ENCODE results near the gene FAHD1. TPM values are rescaled to one million over a fixed set of nuclear protein-coding genes. Genes with fewer than 3 reads are reported as not detected.

FAHD1 gene
- total RNA-seq: 26.0 TPM

- peak; percentile 86 for DNase-seq
Observed at GRCh38 chr16:1826691-1827573, at the start of gene FAHD1, which contains the start of gene HAGH. TSS of gene FAHD1 (plus strand) at chr16:1827206. CDS start at chr16:1827239, 33 bp downstream. TSS of gene HAGH (minus strand) at chr16:1826825. CDS start at chr16:1826787, 38 bp downstream.

- DNase-seq: no peak
Observed at GRCh38 chr16:1777375-1778199, 49.4 kb upstream of the FAHD1 start.

- no peak for DNase-seq
Observed at GRCh38 chr16:1778200-1779179, 48.5 kb upstream of the FAHD1 start.

GRCh38 chr16:1779234-1779701, 47.7 kb upstream of the FAHD1 start:
- no peak for DNase-seq

GRCh38 chr16:1779741-1780676, 47.0 kb upstream of the FAHD1 start:
- no peak for DNase-seq

GRCh38 chr16:1780677-1781072, 46.3 kb upstream of the FAHD1 start:
- DNase-seq: no peak

- DNase-seq: no peak
Observed at GRCh38 chr16:1781254-1781653, 45.8 kb upstream of the FAHD1 start.

GRCh38 chr16:1781758-1782407, 45.1 kb upstream of the FAHD1 start:
- no peak for DNase-seq

GRCh38 chr16:1782408-1783264, 44.4 kb upstream of the FAHD1 start, which contains the start of the genes NUBP2 and SPSB3:
TSS of gene NUBP2 (plus strand) at chr16:1782960. CDS start at chr16:1783021, 61 bp downstream.
TSS of gene SPSB3 (minus strand) at chr16:1782571. CDS start at chr16:1781483, 1,088 bp downstream.
- peak; percentile 100 for DNase-seq

GRCh38 chr16:1784977-1785845, 41.8 kb upstream of the FAHD1 start:
- no peak for DNase-seq

GRCh38 chr16:1785846-1786170, 41.2 kb upstream of the FAHD1 start:
- DNase-seq: no peak

GRCh38 chr16:1786242-1787055, 40.6 kb upstream of the FAHD1 start:
- no peak for DNase-seq

- no peak for DNase-seq
Observed at GRCh38 chr16:1787056-1787321, 40.0 kb upstream of the FAHD1 start.

- DNase-seq: no peak
Observed at GRCh38 chr16:1787322-1788094, 39.5 kb upstream of the FAHD1 start.

GRCh38 chr16:1788095-1788707, 38.8 kb upstream of the FAHD1 start:
- no peak for DNase-seq

- no peak for DNase-seq
Observed at GRCh38 chr16:1788708-1789100, 38.3 kb upstream of the FAHD1 start.
